SJSA1 (cell line): ENCODE results near the gene ANXA11. TPM values are rescaled to one million over a fixed set of nuclear protein-coding genes. Genes with fewer than 3 reads are reported as not detected.
A peak's percentile ranks its signal among the peaks of the same experiment; 100 is the strongest.
"Not testable (repeated sequence)": the region's sequence is repeated elsewhere in the genome, so short reads cannot be mapped to it uniquely, and the experiment has no call there.

Experiments used
- DNase-seq, 2 experiments: peaks; one replicate each; pipeline ENCODE4 v3.0.0-alpha.2; 2015 to 2020; ENCODE audit warnings: low spot score in 2 of 2, low read depth in 1 of 2
- H3K27ac ChIP-seq: fragments of 250-450 bp; sonication (Bioruptor Pico); 2 replicates; pipeline ENCODE4 v1.5.1; 2020; ENCODE audit warnings: mild to moderate bottlenecking, moderate library complexity
- H3K27me3 ChIP-seq: fragments of 250-450 bp; sonication (Bioruptor Pico); replicated peaks from 2 replicates; pipeline ENCODE4 v1.5.1; 2020; ENCODE audit warnings: mild to moderate bottlenecking, moderate library complexity
- H3K36me3 ChIP-seq: fragments of 250-450 bp; sonication (Bioruptor Pico); 2 replicates; pipeline ENCODE4 v1.5.1; 2020; ENCODE audit warnings: mild to moderate bottlenecking
- H3K4me1 ChIP-seq: fragments of 250-450 bp; sonication (Bioruptor Pico); replicated peaks from 2 replicates; pipeline ENCODE4 v1.6.1; 2021; ENCODE audit warnings: mild to moderate bottlenecking
- H3K4me3 ChIP-seq: fragments of 250-450 bp; sonication (Bioruptor Pico); 2 replicates; pipeline ENCODE4 v1.5.1; 2020; ENCODE audit warnings: mild to moderate bottlenecking
- H3K9me3 ChIP-seq: fragments of 250-450 bp; sonication (Bioruptor Pico); replicated peaks from 2 replicates; pipeline ENCODE4 v1.5.1; 2020; ENCODE audit warnings: mild to moderate bottlenecking
- total RNA-seq: library from RNA; depleted of rRNA; stranded (reverse); fragments of >200 nt; shearing (Covaris generic); gene quantifications from 2 replicates; pipeline ENCODE4 v1.2.3, GENCODE V29; 2014; rRNA removed

ANXA11 gene
- total RNA-seq: 76.9 and 114 TPM in 2 replicates

GRCh38 chr10:80205477-80206276 lies at the start of gene ANXA11:
ANXA11 (minus strand) TSS chr10:80205537; CDS start chr10:80172861, 32,676 bp downstream.
- peak; percentile 79 to 85 for DNase-seq
- Histone ChIP-seq H3K9me3 (no peaks in the 10 kb centered on the region), H3K4me1 (peaks cover 43% of the 10 kb centered on the region), H3K36me3 (peaks cover 16% of the 10 kb centered on the region), H3K27me3 (0 out of 2 replicates have a peak, but pooled peaks cover 3% of the 10 kb centered on the region), H3K27ac (peak within 1 kb of the TSS; percentile 94), H3K4me3 (peak within 1 kb of the TSS; percentile 97)

- H3K36me3 ChIP-seq, H3K4me3 ChIP-seq, H3K9me3 ChIP-seq, DNase-seq, H3K27ac ChIP-seq, H3K4me1 ChIP-seq, H3K27me3 ChIP-seq: not testable (repeated sequence)
Measured at GRCh38 chr10:80254726-80255125, 49.4 kb upstream of the ANXA11 start.

- H3K27me3 ChIP-seq, H3K4me3 ChIP-seq, DNase-seq, H3K4me1 ChIP-seq, H3K36me3 ChIP-seq, H3K9me3 ChIP-seq, H3K27ac ChIP-seq: not testable (repeated sequence)
Measured at GRCh38 chr10:80253963-80254271, 48.6 kb upstream of the ANXA11 start.

- no peaks in the 10 kb centered on the region for H3K27me3 ChIP-seq
- peaks cover 7% of the 10 kb centered on the region for H3K4me1 ChIP-seq
- H3K27ac ChIP-seq: no peak overlapping the region
- DNase-seq: no peak
- no peak overlapping the region for H3K4me3 ChIP-seq
- no peaks in the 10 kb centered on the region for H3K9me3 ChIP-seq
- no peaks in the 10 kb centered on the region for H3K36me3 ChIP-seq
Measured at GRCh38 chr10:80253266-80253962, 48.1 kb upstream of the ANXA11 start.

- DNase-seq: no peak
- Histone ChIP-seq H3K36me3 (no peaks in the 10 kb centered on the region), H3K27me3 (no peaks in the 10 kb centered on the region), H3K9me3 (no peaks in the 10 kb centered on the region), H3K4me3 (no peak overlapping the region), H3K27ac (no peak overlapping the region), H3K4me1 (peaks cover 7% of the 10 kb centered on the region)
Measured at GRCh38 chr10:80252296-80252887, 47.1 kb upstream of the ANXA11 start.

DNA sequence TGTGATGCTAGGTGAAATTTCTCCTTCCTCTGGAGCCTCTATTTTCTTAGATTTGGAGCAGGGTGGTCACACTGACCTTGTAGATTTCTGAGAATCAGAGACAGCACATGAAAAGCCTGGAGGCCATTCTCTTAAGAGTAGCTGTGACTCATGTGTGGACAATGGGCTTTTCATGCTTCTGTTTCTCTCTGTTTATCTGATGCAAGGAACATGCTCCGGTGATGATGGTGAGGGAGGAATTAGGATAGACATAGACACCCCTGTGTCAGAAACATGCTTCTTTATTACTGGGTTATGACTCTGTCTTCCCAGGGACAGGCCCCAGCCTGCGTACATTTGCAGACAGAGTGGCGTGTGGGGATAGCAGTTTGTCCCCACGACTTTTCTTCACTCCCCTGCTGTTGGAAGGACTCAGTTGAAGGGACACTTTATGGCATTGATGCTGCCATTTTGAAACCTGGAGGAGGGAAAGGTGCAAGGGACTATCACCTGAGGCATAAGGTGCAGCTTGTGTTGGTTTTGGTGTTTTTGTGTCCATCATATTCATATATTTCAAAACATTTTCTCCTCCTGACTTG lies 46.5 kb upstream of the ANXA11 start:
- H3K4me3 ChIP-seq, H3K4me1 ChIP-seq, H3K27me3 ChIP-seq, H3K9me3 ChIP-seq, H3K27ac ChIP-seq, DNase-seq, H3K36me3 ChIP-seq: not testable (repeated sequence)

DNA sequence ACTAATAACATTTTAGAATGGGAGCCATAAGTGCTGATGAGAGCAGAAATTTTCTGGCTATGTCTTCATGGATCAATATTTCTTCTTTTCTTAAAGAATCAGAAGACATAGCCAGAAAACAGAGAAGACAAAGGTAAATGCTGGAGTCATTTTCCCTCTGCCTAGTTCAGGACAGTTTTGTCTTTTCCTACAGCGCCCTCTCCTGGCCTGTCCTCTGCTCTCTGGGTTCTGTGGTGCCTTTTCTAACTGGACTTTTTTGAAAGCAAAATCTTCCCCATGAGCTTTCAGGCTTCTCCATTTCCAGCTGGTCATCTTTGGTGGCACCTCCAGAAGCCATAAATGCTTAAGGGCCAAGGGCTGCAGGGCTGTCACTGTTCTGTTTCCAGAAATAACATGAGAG lies 45.1 kb upstream of the ANXA11 start:
- H3K36me3 ChIP-seq, H3K27me3 ChIP-seq, DNase-seq, H3K9me3 ChIP-seq, H3K27ac ChIP-seq, H3K4me1 ChIP-seq, H3K4me3 ChIP-seq: not testable (repeated sequence)

DNA sequence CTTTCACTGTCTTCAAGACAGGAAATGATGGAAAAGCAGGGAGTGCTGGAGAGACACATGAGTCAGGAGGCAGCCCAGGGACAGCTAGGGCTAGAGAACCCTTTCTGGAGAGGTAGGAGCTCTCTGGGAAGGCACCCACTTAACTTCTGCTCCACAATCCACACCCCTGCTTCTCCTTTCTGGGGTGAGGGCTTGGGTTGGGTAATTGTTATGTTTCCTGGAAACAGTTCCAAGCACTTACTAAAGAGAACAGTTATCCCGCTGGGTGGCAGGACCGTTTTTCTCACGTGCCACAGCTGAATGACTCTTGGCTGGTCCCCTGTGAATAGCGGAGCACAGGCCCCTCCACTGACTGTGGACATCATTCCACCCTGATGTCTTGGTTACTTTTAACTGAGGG lies 44.6 kb upstream of the ANXA11 start:
- H3K27ac ChIP-seq, H3K27me3 ChIP-seq, H3K36me3 ChIP-seq, H3K4me1 ChIP-seq, H3K9me3 ChIP-seq, DNase-seq, H3K4me3 ChIP-seq: not testable (repeated sequence)

DNA sequence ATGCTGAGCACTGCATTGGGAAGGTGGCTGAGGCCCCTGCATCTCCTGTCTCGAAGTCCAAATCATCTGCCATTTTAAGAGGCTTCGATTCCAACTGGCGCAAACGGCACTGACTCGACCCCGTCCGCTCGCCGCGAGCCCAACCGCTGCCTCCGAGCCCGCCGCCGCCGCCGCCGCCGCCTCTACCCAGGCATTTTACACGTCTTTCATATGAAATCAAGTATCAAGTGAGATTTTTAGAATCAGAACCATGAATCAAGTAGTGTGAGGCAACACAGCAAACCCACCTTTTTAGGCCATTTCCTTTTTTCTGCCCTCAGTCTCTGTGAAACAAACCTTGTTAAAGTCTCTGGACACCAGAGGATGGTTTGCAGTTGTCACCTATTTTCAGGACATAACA lies 42.3 kb upstream of the ANXA11 start:
- H3K27me3 ChIP-seq, DNase-seq, H3K9me3 ChIP-seq, H3K4me3 ChIP-seq, H3K36me3 ChIP-seq, H3K27ac ChIP-seq, H3K4me1 ChIP-seq: not testable (repeated sequence)

- H3K36me3 ChIP-seq, H3K27me3 ChIP-seq, H3K27ac ChIP-seq, DNase-seq, H3K4me1 ChIP-seq, H3K9me3 ChIP-seq, H3K4me3 ChIP-seq: not testable (repeated sequence)
Measured at GRCh38 chr10:80244371-80244770, 39.0 kb upstream of the ANXA11 start.

GRCh38 chr10:80242341-80242740 lies 37.0 kb upstream of the ANXA11 start:
- DNase-seq, H3K27ac ChIP-seq, H3K4me1 ChIP-seq, H3K36me3 ChIP-seq, H3K9me3 ChIP-seq, H3K4me3 ChIP-seq, H3K27me3 ChIP-seq: not testable (repeated sequence)

DNA sequence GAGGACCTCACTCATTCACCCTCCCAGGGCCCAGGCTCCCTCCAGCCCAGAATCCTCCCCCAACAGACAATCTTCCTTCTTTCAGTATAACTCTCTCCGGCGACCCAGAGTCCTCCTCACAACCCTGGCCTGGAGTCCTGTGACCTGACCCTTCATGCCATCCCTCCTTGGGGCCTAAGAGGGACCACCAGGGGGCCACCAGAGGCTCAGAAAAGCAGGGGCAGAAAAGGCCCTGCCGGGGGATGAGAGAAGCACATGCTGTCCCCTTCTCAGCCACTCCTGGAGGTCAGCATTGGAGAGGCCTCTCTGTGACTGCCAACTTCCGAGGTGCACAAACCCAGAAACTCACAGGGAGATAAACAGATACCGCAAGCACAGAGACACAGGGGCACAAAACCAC lies 31.1 kb upstream of the ANXA11 start:
- H3K27ac ChIP-seq, H3K4me3 ChIP-seq, H3K36me3 ChIP-seq, H3K27me3 ChIP-seq, H3K9me3 ChIP-seq, DNase-seq, H3K4me1 ChIP-seq: not testable (repeated sequence)

DNA sequence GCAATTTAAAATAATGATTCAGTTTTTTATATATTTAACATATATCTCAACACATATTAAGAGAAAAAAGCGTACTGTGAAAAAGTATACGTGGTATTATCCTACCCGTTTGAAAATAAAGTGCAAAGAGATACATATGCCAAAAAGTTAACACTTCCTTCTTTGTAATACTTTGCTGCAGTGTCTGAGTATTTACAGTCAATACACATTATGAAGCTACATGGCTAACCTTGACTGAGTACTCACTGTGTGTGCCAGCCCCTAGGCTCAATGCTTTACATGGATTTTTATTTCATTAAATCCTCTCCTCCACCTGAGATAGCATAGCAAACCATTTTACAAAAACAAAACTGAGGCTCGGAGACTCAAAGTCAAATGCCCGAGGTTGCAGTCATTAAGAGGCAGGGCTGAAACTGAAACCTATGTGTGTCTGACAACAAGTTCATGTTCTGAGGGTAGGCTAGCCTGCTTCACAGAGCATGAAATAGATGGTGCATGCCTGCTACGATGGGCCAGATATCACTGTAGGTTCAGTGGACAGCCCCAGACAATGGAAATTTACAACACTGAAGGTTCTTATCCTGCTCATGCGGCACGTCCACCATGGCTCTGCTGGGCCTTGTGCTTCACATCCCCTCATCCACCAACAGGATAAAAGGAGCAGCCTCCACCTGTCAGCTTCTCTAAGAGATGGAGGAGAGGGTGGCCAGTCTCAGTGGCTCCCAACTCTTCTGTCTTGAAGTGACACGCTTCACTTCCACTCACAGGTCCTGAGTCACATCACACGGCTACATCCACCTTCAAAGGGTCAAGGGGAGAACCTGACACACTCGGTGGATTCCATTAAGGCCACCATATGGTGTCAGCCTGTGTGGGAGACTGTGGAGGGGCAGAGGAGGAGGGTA lies 29.2 kb upstream of the ANXA11 start:
- not testable (repeated sequence) for DNase-seq, H3K4me1 ChIP-seq, H3K27ac ChIP-seq, H3K9me3 ChIP-seq, H3K4me3 ChIP-seq, H3K27me3 ChIP-seq, H3K36me3 ChIP-seq
